ENCODE data around the gene SDC4.

- TF ChIP-seq POLR2AphosphoS5 (IDR thresholded peaks at IDR 0.05): no peak
- no peak for TF ChIP-seq CTCF (IDR thresholded peaks at IDR 0.05)
- TF ChIP-seq EP300 (IDR thresholded peaks at IDR 0.05; ENCODE audit: low read depth): no peak
Observed at GRCh38 chr20:45275338-45275737, 72.9 kb downstream of the SDC4 start.
